GM08714 (cell line): ENCODE measurements around the gene SSUH2.
"Not testable (repeated sequence)": the region's sequence is repeated elsewhere in the genome, so short reads cannot be mapped to it uniquely, and the experiment has no call there.

Experiments used
- H3K4me3 ChIP-seq: fragments of 200-500 bp; sonication (Bioruptor generic); 2 replicates; pipeline ENCODE4 v1.5.1; 2014; ENCODE audit warnings: mild to moderate bottlenecking, low read length, inconsistent platforms
- ZNF274 ChIP-seq: IDR thresholded peaks from 2 replicates; pipeline ENCODE4 v1.6.1; 2012; ENCODE audit warnings: mild to moderate bottlenecking, low read depth, low read length

The SSUH2 gene, protein sequence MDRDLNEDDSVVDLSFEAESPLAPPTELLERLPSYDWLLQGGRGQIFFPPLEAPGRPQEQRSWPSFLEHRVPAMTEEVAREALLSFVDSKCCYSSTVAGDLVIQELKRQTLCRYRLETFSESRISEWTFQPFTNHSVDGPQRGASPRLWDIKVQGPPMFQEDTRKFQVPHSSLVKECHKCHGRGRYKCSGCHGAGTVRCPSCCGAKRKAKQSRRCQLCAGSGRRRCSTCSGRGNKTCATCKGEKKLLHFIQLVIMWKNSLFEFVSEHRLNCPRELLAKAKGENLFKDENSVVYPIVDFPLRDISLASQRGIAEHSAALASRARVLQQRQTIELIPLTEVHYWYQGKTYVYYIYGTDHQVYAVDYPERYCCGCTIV

DNA sequence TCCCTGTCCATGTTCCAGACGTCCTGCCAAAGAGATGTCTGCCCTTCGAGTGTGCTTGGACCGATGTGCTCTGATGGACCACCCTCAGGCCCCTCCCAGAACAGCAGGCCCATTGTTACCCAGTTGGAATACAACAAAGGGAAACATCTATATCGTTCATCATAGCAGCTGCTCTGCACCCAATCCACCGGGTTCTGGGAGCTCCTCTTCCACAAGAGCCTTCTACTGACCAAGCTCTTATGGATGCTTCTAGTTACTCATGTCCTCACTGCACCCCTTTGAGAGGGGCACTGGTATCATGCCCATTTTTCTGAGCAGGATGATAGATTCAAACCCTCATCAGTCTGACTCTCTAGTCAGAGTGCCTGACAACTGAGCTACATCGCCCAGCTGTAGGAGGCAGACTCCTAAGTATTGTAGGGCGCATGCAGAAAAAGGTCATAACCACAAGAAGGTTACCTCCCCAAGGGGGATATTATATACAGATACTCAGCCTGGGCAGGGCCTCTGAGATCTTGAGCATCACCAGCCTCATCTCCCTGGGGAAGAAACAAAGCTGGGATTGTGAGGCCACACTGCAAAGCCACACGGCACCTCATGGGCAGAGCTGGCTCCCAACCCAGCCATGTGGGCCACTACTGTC is at the start of gene SSUH2:
SSUH2 (minus strand) TSS at position 51 of the 643 bp plus-strand sequence; CDS start at position 11, 40 bp downstream.
- no peak within 1 kb of the TSS for H3K4me3 ChIP-seq
- no peak for TF ChIP-seq ZNF274

DNA sequence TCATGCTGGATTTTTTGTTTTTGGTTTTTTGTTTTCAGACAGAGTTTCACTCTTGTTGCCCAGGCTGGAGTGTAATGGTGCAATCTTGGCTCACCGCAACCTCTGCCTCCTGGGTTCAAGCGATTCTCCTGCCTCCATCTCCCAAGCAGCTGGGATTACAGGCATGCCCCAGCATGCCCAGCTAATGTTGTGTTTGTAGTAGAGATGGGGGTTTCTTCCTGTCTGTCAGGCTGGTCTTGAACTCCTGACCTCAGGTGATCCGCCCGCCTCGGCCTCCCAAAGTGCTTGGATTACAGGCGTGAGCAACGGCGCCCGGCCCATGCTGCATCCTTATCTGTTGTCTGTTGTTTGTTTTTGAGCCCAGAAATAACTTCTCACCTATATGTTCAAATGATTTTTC is 46.7 kb upstream of the SSUH2 start:
- H3K4me3 ChIP-seq, result not testable (repeated sequence)

DNA sequence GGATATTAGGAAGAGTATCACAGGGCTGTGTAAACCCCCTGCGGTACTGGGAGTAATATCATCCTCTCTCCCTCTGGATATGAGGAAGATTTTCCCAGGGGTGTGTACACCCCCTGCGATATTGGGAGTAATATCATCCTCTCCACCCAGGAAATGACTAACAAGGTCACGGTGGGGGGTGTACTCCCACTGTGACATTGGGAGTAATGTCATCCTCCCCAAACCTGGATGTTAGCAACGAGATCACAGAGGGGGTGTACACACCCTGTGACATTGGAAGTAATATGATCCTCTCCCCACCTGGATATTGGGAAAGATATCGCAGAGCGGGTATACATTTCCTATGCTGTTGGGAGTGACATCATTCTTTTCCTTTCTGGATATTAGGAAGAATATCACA is 40.4 kb upstream of the SSUH2 start:
- H3K4me3 ChIP-seq, result not testable (repeated sequence)

DNA sequence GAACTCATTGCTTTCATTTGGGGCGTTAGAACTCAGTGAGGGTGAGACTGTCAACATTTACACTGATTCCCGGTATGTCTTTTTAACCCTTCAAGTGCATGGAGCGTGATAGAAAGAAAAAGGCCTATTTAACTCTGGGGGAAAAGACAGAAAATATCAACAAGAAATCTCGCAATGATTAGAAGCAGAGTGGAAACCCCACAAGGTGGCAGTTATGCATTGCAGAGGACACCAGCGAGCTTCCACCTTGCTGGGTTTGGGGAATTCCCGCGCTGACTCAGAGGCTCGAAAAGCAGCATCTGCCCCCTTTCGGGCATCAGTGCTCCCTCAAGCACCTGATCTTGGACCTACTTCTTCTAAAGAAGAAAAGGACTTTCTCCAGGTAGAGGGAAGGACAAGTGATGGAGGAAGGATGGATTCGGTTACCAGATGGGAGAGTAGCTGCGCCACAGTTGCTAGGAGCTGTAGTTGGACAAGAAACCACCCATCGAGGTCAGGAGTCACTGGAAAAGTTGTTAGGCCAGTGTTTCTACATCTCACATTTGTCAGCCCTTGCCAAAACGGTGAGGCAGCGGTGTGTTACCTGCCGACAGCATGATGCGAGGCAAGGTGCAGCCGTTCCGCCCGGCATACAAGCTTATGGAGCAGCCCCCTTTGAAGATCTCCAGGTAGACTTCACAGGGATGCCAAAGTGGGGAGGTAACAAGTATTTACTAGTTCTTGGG is 38.4 kb upstream of the SSUH2 start:
- H3K4me3 ChIP-seq, result not testable (repeated sequence)

- H3K4me3 ChIP-seq, result not testable (repeated sequence)
These were observed 37.4 kb upstream of the SSUH2 start for GRCh38 chr3:8681881-8682538.

DNA sequence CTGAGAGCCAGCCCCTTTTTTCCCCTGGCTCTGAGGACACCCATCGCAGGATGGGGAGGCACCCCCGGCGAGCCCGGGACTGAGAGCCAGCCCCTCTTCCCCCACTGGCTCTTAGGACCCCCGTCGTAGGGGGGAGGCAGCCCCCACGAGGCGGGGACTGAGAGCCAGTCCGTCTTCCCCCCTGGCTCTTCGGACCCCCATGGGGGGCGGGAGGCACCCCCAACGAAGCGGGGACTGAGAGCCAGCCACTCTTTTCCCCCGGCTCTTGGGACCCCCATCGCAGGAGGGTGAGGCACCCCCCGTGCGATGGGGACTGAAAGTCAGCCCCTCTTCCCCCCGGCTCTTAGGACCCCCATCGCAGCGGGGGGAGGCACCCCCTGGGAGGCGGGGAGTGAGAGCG is 36.8 kb upstream of the SSUH2 start:
- no peak for TF ChIP-seq ZNF274
- no peak overlapping the region for H3K4me3 ChIP-seq

- not testable (repeated sequence) for H3K4me3 ChIP-seq
These were observed 35.4 kb upstream of the SSUH2 start for GRCh38 chr3:8679817-8680553.

- no peak overlapping the region for H3K4me3 ChIP-seq
- no peak for TF ChIP-seq ZNF274
These were observed 34.2 kb upstream of the SSUH2 start for GRCh38 chr3:8678751-8679150.

- not testable (repeated sequence) for H3K4me3 ChIP-seq
These were observed 32.7 kb upstream of the SSUH2 start for GRCh38 chr3:8677258-8677657.

GRCh38 chr3:8675591-8675990 is 31.0 kb upstream of the SSUH2 start:
- H3K4me3 ChIP-seq, result not testable (repeated sequence)

GRCh38 chr3:8673083-8673737 is 28.6 kb upstream of the SSUH2 start:
- no peak overlapping the region for H3K4me3 ChIP-seq
- no peak for TF ChIP-seq ZNF274

DNA sequence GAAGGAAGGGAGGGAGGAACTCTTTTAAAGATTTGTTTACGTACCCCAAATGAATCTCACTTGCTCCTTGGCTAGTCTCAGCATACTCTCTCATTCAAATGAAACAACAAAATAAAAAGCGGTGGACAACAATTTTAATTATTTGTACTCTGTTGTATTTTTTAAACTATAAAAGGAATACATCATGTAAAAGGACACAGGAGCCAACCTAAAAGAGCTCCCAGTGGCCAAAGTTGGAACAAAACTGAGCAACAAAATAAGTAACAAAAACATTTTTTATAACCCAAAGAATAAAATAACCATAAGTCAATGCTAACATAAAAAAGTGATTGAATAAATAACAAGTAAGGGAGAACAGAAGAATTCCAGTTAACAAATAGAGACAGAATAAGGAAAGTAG is 24.4 kb upstream of the SSUH2 start:
- TF ChIP-seq ZNF274, result no peak
- no peak overlapping the region for H3K4me3 ChIP-seq

DNA sequence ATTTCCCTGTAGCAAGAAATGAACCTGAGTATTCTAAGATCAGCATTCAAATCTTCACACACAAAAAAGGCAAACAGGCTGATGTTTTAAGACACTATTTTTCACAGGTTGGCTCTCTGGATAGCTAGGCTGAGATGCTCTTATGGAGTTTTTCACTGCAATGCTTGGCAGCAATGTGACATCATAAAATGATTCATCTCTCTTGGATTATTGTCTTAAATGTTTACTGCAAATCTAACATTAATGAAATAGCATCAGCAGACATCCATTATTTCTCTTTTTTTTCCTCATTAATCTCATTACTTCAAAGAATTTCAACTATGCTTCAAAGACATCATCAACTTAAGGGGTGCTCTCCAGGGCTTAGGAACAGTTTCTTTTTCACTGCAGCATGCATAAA is 23.6 kb upstream of the SSUH2 start:
- TF ChIP-seq ZNF274, result no peak
- H3K4me3 ChIP-seq, result no peak overlapping the region
